HepG2 (cell line): ENCODE results near the gene FTCD.

ENCODE experiments used
- CTCF ChIP-seq: sonication (generic); formaldehyde crosslinking; IDR thresholded peaks from 2 replicates; pipeline ENCODE4 v1.5.0; 2020; ENCODE audit warnings: mild to moderate bottlenecking, missing genetic modification reagents, moderate library complexity
- FOXM1 ChIP-seq: sonication (generic); formaldehyde crosslinking; IDR thresholded peaks from 2 replicates; pipeline ENCODE4 v1.5.0; 2020; ENCODE audit warnings: missing genetic modification reagents
- HMGA1 ChIP-seq: sonication (generic); formaldehyde crosslinking; conservative IDR thresholded peaks from 2 replicates; pipeline ENCODE4 v1.4.0; 2020; ENCODE audit warnings: missing genetic modification reagents
- MAF1 ChIP-seq: sonication (generic); formaldehyde crosslinking; IDR thresholded peaks from 2 replicates; pipeline ENCODE4 v1.5.0; 2020; ENCODE audit warnings: missing genetic modification reagents, borderline replicate concordance
- MEF2D ChIP-seq: sonication (generic); formaldehyde crosslinking; IDR thresholded peaks from 2 replicates; pipeline ENCODE4 v1.5.1; 2020; ENCODE audit warnings: mild to moderate bottlenecking, missing genetic modification reagents
- NFRKB ChIP-seq: fragments of 450-650 bp; IDR thresholded peaks from 2 replicates; pipeline ENCODE4 v1.6.1; 2017
- PBX2 ChIP-seq: IDR thresholded peaks from 2 replicates; pipeline ENCODE4 v1.6.1; 2016; ENCODE audit warnings: control low read depth
- POGK ChIP-seq: sonication (generic); formaldehyde crosslinking; conservative IDR thresholded peaks from 2 replicates; pipeline ENCODE4 v1.8.0; 2022; ENCODE audit warnings: mild to moderate bottlenecking, moderate library complexity, missing genetic modification reagents
- POLR2A ChIP-seq, 2 experiments: IDR thresholded peaks; 2 replicates each; pipeline ENCODE4 v1.6.1; 2011; ENCODE audit warnings: low read depth in 2 of 2, low read length in 2 of 2, mild to moderate bottlenecking in 1 of 2, moderate library complexity in 1 of 2; ENCODE audit not compliant: insufficient read depth in 1 of 2
- PRMT3 ChIP-seq: sonication (generic); formaldehyde crosslinking; IDR thresholded peaks from 2 replicates; pipeline ENCODE4 v1.8.1; 2022; ENCODE audit warnings: low read depth, mild to moderate bottlenecking, moderate library complexity, missing genetic modification reagents, borderline replicate concordance
- USF2 ChIP-seq, 2 experiments: sonication (generic) in 1 of 2; formaldehyde crosslinking in 1 of 2; IDR thresholded peaks; 2 replicates each; pipeline versions ENCODE4 v1.5.1 to v1.6.1; 2011 to 2020; ENCODE audit warnings: borderline replicate concordance in 1 of 2, low read depth in 1 of 2, low read length in 1 of 2, mild to moderate bottlenecking in 1 of 2, missing genetic modification reagents in 1 of 2, moderate library complexity in 1 of 2
- TF ChIP-seq, protein P1 (sequence below): sonication (generic); formaldehyde crosslinking; IDR thresholded peaks from 2 replicates; pipeline ENCODE4 v1.8.0; 2022; ENCODE audit warnings: mild to moderate bottlenecking, missing genetic modification reagents, moderate library complexity
- TF ChIP-seq, protein P2 (sequence below): IDR thresholded peaks from 2 replicates; pipeline ENCODE4 v1.6.1; 2016; ENCODE audit warnings: mild to moderate bottlenecking, missing biosample characterization, missing genetic modification reagents

DNA sequence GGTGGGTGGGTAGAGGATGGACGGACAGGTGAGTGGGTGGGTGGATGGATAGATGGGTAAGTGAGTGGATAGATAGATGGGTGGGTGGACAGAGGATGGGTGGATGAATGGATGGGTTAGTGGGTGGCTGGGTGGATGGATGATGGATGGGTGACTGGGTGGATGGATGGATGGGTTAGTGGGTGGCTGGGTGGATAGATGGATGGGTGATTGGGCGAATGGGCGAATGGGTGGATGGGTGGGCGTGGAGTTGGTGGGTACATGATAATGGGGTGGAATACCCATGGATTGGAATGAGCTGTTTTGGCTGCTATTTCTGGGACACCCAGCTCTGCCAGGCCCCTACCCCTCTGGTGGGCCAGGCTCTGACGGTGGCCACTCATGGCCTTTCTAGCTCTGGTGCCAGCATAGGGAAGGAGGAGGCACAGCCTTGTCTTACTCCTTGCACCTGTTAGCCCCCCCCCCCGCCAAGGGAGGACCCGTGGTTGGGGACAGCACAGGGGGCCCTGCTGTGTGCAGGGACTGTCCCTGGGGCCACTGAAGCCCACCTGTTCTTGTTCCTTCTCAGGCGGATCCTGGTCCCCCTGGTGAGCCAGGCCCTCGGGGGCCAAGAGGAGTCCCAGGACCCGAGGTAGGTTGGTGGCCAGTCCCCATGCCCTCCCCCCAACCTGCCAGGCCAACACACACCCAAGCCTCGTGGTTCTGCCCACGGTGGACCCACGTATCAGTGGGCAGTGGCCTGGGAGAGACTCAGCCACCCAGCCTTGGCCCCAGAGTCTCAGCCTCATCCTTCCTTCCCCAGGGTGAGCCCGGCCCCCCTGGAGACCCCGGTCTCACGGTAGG, 31.1 kb downstream of the FTCD start:
- TF ChIP-seq CTCF (CRISPR knock-in tag) (no peak), PBX2 (CRISPR knock-in tag) (no peak), NFRKB (no peak), POLR2A (IDR thresholded peaks at IDR 0.05; ENCODE audit: insufficient read depth in 1 of 2, low read depth in 2 of 2, low read length in 2 of 2) (no peak), POGK (CRISPR knock-in tag) (no peak), USF2 (IDR thresholded peaks at IDR 0.05; ENCODE audit: low read depth, low read length) (no peak), USF2 (CRISPR knock-in tag; IDR thresholded peaks at IDR 0.05; ENCODE audit: borderline replicate concordance) (no peak), MEF2D (CRISPR knock-in tag) (no peak), HMGA1 (CRISPR knock-in tag) (no peak), MAF1 (CRISPR knock-in tag) (no peak), FOXM1 (no peak), PRMT3 (CRISPR knock-in tag) (no peak)
- TF ChIP-seq, protein P1, sequence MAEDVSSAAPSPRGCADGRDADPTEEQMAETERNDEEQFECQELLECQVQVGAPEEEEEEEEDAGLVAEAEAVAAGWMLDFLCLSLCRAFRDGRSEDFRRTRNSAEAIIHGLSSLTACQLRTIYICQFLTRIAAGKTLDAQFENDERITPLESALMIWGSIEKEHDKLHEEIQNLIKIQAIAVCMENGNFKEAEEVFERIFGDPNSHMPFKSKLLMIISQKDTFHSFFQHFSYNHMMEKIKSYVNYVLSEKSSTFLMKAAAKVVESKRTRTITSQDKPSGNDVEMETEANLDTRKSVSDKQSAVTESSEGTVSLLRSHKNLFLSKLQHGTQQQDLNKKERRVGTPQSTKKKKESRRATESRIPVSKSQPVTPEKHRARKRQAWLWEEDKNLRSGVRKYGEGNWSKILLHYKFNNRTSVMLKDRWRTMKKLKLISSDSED, result no peak
- TF ChIP-seq, protein P2, sequence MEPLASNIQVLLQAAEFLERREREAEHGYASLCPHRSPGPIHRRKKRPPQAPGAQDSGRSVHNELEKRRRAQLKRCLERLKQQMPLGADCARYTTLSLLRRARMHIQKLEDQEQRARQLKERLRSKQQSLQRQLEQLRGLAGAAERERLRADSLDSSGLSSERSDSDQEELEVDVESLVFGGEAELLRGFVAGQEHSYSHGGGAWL, result no peak
